ENCODE results near the gene FSIP1.

FSIP1 gene

DNA sequence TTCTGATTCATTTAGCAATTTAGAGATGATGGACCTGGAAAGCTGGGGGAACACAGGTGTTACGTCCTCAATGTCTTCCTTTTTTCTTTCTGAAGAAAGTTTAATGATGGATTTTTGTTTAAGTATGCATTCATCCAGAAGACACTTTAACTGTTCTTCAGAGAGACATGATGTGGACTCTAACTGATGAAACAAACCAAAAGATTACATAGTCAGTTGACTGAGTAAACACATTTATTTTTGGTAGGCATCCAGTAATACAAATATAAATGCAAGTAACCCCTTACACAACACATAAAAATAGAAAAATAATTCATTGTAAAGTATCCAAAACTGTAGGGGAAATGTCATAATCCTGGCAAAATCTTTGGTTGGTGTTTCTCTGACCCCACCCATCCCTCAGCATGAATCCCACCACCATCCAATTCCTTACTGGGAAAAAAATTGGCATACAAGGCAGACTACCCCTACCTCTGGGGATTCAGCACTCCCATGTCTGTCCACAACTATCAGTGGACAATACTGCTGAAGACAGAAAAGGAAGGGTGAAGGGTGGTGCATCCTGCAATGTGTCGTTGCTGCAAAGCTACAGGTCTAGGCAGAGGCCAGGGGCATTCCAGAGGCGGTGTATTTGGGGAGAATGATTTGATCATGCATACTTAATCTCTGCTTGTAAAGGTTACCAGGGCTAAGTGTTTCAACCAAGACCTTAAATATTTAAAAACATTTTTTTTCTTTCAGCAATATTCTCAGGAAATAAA lies 164.4 kb downstream of the FSIP1 start:
- no peak for DNase-seq
- ATAC-seq = no peak

DNA sequence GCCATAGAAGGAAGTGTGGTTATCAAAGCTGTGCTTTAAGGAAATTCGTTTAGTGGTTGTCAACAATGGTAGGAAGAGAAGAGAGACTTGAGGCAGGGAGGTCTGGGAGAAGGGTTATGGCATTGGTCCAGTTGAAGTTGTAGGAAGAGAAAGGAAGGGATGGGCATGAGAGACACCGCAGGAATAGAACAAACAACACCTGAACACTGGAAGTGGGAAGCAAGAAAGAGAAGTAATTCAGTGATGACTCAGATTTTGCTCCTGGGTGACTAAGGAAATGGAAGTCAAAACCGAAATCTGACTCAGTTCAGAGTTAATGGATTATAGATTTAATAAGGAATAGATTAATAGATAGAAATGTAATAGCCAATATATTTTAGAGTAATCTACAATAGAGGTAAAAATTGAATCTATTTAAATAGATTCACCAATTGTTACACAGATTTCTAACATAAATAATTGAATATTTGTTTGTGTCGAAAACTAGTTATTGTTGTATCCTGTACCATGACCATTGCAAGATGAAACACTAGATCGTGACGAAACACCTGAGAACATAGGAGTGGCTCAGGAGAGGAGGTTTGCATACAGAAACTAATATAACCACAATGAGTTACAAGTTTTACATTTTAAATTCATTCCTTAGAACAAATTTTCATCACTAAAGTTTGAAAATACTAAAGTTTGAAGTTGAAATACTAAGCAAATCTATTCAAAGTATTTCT lies 165.7 kb downstream of the FSIP1 start:
- ATAC-seq (no peak), DNase-seq (no peak)

DNA sequence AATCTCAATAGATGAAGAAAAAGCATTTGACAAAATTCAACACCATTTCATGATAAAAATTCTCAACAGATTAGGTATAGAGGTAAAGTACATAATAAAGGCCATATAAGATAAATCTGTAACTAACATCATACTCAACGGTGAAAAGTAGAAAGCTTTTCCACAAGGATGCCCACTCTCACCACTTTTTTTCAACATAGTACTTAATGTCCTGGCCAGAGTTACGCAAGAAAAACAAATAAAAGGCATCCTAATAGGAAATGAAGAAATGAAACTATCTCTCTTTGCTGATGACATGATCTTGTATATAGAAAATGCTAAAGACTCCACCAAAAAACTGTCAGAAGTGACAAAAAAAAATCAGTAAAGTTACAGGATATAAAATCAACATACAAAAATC lies 168.8 kb downstream of the FSIP1 start:
- ATAC-seq = no peak
- DNase-seq = no peak

DNA sequence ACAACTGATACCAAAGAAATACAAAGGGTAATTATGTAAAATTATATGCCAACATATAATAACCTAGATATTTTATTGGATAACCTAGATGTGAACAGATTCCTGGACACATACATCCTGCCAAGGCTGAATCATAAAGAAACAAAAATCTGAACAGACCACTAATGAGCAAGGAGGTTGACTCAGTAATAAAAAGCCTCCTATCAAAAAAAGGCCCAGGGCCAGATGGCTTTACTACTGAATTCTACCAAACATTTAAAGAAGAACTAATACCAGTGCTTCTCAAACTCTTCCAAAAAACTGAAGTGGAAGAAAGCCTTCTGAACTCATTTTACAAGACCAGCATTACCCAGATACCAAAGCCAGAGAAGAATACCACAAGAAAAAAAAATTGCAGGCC lies 169.4 kb downstream of the FSIP1 start:
- DNase-seq (no peak), ATAC-seq (no peak)

DNA sequence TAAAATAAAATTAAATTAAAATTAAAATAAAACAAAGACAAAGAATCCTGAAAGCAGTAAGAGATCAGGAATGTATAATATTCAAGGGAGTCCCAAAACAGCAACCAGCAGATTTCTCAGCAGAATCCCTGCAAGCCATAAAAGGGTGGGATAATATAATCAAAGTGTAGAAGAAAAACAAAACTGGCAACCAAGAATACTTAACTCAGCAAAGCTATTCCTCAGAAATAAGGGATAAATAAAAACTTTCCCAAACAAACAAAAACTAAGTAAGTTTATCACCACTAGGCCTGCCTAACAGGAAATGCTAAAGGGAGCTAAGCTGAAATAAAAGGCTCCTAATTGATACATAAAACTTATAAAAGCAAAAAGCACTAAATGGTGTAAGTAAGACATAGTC lies 172.0 kb downstream of the FSIP1 start:
- no peak for ATAC-seq

DNA sequence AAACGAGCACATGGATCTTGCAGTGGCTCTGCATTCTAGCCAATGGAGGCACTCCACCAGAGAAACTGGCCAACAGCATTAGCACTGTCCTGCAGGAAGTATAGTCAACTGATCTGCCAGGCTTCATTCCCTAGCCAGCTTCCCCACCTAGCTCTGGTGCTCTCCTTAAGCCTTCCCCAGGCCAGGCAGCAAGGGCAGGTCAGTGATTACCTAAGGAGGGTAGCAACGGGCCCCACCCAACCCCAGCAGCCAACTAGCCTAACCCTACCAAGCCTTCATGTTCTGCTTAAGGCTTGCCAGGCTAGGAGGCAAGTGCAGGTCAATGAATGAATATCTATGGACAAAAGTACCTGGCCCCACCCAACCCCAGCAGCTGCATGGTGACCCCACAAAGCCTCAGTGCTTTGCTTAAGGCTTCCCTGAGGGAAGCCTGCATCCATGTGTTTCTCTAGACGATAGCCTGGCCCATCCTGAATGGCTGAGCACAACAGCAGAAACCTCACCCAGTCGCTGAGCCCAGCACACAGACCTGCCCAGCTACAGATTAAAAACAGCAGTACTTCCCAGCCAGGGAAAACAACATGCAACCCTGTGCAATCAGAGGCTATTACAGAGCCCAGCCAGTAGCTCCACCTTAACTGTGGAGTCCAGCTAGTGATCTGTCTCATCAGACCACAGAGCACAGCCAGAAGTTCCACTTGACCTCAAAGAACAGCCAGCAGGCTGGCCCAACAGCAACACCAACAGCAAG lies 173.3 kb downstream of the FSIP1 start:
- ATAC-seq = no peak
- no peak for DNase-seq

More for the DNA sequence above, 172.0 kb downstream of the FSIP1 start:
- no peak for DNase-seq

DNA sequence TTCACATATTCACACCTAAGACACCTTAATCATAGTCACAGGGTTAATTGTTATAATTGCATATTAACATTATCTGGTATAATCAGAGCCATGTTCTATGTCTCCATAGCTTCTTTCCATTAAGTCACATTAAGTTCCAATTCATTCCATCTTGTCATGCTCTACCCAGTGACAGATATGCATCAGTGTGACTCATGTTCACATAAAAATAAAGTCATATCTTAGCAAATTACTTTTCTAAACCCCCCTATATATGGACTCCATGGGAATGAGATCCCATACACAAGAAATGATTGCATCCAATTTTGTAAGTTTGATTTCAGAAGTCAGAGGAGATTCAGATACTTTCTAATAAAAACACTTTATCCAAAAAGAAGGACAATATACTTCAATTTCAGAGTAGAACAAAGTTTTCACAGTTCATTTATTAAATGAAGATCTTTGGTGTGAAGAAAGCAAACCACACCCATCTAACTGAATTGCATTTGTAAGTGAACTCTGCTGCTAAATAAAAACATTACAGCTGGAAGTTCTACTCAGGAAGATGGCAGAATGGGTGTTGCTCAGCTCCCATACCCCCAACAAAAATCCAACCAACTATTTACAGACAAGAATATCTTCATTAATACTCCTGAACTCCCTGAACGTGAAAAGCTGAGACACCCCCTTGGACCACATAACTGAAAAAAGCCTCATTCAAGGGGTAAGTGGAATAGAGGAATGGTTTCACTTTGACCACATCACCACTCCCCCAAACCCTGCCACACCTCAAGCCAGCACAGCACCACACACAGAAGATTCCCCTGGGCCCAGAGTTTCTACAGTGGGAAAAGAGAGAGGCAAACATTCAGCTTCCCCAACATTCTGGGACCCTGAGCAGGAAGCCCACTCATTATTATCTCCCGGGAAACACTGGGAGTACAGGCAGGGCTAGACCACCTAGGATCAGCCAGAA lies 174.2 kb downstream of the FSIP1 start:
- DNase-seq = no peak
- ATAC-seq = no peak

DNA sequence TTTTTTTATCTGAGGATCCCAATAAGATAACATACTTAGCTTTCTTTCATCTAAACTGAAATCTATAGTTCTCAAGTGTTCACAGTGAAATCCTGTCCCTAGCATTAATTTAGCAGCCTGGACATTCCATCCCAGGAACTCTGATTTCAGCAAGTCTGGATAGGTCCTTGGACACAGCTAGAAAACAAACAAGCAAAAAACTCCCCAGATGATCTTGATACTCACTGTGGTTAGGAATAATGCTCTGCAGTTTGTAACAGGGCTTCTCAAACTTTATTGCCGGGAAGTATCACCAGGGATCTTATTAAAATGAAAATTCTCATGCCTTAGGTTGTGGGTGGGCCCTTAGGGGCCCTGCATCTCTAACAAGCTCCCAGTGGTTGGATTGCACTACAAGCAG lies 177.5 kb downstream of the FSIP1 start:
- no peak for DNase-seq

DNA sequence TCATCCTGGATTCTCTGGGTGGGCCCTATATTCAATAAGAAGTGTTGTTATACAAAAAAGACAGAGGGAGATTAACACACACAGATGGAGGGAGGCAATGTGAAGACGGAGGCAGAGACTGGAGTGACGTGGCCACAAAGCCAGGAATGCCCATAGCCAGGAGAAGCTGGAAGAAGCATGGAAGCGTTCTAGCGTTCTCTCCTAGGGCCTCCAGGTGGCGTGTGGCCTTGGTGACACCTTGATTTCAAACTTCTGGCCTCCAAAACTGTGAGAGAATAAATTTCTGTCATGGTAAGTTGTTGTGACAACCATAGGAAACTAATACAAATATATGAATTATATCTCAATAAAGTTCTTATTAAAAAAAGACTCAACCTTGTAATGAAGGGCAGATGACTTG lies 180.5 kb downstream of the FSIP1 start:
- DNase-seq (no peak), ATAC-seq (no peak)

More for the DNA sequence above, 177.5 kb downstream of the FSIP1 start:
- no peak for ATAC-seq

DNA sequence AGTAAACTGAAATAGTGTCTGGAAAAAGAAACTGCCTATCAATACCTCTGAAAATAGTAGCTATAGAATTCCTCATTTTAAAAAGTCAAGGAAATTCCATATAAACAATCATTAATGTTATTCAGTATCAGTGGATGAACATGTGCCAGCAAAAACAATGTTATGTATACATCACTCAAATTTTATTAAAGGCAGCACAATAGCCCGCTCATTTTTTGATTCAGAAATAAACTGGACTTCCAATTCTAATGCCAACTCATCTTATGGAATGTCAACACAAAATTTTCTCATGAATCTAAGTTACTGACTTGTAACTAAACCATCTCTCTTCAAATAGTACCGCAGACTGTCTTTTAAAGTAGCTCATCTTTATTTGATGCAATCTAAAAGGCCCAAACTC lies 182.8 kb downstream of the FSIP1 start:
- ATAC-seq = no peak
- DNase-seq = no peak

DNA sequence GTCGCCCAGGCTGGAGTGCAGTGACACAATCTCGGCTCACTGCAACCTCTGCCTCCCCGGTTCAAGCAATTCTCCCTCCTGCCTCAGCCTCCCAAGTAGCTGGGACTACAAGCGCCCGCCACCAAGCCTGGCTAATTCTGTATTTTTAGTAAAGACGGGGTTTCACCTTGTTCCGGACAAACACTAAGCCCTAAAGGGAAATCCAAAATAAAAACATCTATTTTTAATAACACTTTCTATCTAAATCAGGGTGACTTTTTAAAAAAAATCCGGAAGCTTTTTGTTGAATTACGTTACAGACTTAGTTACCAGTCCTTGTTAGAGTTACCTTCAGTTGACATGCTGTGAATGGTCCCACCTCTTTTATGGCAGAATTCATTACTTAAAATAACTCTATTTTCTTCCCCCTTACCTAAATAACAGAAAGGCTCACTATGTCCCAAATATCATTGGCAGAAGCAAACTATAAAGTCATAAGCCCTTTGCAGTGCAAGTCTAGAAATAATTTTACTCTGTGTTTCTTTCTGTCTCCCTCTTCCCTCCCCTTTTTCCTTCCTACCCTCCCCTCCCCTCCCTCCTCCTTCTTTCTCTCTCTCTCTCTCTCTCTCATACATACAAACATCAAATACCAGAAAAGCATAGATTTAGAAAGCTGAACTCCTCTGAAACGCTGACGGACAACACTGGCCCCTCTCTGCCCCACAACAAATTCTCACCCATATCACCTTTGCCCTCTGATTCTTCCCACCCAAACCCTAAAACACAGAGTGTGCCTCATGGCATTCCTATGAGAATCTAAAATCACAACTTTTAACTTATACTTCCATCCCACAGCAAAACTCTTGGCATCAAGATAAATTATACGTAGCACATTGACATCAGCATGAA lies 183.4 kb downstream of the FSIP1 start:
- ATAC-seq (no peak), DNase-seq (no peak)

DNA sequence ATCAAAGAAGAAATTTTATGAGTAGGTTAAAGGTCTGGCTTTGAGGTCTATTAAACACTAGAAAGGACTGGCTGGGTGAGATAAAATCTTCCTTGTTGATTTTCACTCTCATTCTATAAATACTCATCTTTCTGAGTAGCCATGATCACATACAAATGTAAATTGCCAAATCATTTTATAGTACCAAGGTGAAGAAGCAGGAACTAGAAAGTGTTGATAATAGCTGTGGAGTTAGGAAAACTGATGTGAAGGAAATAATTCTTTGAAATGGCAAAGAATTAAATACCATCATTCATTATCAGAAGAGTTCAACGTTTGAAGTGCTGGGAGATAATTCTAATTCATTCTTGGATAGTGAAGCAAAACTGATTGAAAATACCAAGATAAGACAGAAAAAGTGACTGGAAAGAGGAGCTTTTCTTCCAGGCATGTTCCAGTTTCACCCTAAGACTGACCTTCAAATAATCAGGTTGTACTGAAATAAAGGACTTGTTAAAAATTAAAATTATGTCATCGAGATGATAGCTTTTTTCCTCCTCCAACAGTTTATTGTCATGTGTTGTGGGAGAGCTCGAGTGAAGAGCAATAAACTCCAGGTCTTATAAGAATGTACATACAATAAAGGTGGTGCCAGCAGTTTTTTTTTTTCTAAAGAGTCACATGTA lies 184.3 kb downstream of the FSIP1 start:
- no peak for ATAC-seq
- no peak for DNase-seq

DNA sequence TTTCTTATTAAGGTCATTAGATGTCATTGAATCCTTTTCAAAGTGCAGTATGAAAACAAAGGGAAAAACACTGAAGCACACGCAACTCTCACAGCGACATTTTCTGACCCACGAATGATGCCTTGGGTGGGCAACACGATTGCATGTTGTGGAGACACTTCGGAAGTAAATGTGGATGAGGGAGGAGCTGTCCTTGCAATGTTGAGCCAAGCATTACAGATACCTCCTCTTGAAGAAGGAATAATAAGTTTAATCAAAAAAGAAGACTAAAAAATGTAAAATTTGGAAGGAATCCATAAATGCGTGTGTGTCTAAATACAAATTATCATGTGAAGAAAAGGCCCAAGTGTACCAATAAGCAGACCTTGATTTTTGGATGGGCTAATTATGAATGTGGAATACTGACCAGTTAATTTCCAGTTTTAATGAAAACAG lies 184.9 kb downstream of the FSIP1 start:
- ATAC-seq (no peak), DNase-seq (no peak)

DNA sequence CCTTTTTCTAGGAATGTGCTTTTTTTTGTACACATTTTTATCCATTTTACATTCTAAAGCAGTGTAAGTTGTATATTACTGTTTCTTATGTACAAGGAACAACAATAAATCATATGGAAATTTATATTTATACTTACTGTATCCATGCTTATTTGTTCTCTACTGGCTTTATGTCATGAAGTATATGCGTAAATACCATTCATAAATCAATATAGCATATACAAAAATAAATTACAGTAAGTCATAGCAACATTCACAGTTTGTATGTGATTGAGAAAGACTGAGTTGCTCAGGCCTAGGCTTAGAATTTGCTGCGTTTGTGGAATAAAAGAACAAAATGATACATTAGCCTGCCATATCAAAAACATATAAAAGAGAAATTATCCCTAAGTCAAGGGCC lies 185.3 kb downstream of the FSIP1 start:
- ATAC-seq (no peak), DNase-seq (no peak)

DNA sequence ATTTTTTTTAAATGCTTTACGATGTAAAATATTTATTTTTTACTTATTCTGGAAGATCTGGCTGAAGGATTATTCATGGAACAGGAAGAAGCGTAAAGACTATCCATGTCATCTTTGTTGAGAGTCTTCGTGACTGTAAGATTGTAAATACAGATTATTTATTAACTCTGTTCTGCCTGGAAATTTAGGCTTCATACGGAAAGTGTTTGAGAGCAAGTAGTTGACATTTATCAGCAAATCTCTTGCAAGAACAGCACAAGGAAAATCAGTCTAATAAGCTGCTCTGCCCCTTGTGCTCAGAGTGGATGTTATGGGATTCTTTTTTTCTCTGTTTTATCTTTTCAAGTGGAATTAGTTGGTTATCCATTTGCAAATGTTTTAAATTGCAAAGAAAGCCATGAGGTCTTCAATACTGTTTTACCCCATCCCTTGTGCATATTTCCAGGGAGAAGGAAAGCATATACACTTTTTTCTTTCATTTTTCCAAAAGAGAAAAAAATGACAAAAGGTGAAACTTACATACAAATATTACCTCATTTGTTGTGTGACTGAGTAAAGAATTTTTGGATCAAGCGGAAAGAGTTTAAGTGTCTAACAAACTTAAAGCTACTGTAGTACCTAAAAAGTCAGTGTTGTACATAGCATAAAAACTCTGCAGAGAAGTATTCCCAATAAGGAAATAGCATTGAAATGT lies 186.1 kb downstream of the FSIP1 start:
- DNase-seq (no peak), ATAC-seq (no peak)

DNA sequence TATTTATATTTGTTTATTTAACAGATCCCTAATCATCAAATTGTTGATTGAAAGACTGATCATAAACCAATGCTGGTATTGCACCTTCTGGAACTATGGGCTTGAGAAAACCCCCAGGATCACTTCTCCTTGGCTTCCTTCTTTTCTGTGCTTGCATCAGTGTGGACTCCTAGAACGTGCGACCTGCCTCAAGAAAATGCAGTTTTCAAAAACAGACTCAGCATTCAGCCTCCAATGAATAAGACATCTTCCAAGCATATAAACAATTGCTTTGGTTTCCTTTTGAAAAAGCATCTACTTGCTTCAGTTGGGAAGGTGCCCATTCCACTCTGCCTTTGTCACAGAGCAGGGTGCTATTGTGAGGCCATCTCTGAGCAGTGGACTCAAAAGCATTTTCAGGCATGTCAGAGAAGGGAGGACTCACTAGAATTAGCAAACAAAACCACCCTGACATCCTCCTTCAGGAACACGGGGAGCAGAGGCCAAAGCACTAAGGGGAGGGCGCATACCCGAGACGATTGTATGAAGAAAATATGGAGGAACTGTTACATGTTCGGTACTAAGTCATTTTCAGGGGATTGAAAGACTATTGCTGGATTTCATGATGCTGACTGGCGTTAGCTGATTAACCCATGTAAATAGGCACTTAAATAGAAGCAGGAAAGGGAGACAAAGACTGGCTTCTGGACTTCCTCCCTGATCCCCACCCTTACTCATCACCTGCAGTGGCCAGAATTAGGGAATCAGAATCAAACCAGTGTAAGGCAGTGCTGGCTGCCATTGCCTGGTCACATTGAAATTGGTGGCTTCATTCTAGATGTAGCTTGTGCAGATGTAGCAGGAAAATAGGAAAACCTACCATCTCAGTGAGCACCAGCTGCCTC lies 187.1 kb downstream of the FSIP1 start:
- DNase-seq = no peak

DNA sequence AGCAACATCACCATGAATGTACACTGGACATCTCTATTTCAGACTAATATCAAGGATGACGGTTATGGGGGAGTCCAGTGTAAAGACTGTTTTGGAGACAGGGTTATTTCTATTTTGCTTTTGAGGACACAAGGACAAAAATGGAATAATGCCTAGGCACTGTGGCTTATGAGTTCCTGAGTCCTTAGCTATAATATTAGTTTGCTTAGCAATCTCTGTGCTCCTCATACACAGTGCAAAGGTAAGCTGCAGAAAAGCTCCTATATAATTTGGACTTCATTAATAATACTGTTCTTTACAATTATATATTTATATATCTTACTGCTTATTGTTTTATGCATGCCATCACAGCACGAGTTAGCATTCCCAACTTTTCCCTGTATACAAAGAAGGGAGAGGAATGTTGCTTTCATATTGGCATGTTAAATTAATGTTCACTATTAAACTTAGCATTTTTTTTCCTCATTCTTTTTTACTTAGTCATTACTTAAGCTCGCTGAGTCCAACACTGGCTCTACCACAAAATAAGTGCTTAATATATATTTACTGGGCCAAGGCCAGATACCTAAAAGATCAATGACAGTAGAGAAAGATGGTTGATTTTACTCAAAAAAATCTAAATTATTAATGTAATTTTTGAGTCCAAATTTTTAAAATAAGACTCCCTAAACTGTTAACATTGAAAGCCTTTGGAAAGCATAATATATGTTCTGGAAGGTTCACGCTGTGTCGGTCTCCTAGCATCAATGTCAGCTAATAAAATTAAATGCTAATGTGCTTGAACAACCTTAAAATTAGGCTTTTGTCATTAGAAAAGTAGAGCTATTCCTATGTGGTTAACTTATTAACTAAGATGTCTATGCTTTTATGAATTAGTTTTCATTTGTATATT lies 187.9 kb downstream of the FSIP1 start:
- DNase-seq = no peak
- ATAC-seq = no peak

More for the DNA sequence above, 187.1 kb downstream of the FSIP1 start:
- no peak for ATAC-seq
